ENCODE results near the gene TMIGD2.
"Not testable (repeated sequence)": the region's sequence is repeated elsewhere in the genome, so short reads cannot be mapped to it uniquely, and the experiment has no call there.

TMIGD2 gene

GRCh38 chr19:4338441-4339355 is 36.5 kb upstream of the TMIGD2 start, which contains the start of gene STAP2:
STAP2 (minus strand) TSS chr19:4338827; CDS start chr19:4338753, 74 bp downstream.
- TF ChIP-seq, protein P1, sequence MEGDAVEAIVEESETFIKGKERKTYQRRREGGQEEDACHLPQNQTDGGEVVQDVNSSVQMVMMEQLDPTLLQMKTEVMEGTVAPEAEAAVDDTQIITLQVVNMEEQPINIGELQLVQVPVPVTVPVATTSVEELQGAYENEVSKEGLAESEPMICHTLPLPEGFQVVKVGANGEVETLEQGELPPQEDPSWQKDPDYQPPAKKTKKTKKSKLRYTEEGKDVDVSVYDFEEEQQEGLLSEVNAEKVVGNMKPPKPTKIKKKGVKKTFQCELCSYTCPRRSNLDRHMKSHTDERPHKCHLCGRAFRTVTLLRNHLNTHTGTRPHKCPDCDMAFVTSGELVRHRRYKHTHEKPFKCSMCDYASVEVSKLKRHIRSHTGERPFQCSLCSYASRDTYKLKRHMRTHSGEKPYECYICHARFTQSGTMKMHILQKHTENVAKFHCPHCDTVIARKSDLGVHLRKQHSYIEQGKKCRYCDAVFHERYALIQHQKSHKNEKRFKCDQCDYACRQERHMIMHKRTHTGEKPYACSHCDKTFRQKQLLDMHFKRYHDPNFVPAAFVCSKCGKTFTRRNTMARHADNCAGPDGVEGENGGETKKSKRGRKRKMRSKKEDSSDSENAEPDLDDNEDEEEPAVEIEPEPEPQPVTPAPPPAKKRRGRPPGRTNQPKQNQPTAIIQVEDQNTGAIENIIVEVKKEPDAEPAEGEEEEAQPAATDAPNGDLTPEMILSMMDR (IDR thresholded peaks at IDR 0.05) = no peak
- Histone ChIP-seq H3K27ac (no peak within 1 kb of the TSS), H3K9me3 (no peaks in the 10 kb centered on the region), H3K36me3 (no peaks in the 10 kb centered on the region), H3K27me3 (peaks cover 12% of the 10 kb centered on the region), H3K4me1 (ENCODE audit: control insufficient read depth in 1 of 2, insufficient read depth in 1 of 2, low read depth in 1 of 2, low read length in 1 of 2) (peaks cover 20 to 21% of the 10 kb centered on the region in 2 experiments), H3K4me3 (ENCODE audit: low read depth in 1 of 2, low read length in 1 of 2) (peak within 1 kb of the TSS in 1 of 2 experiments; percentile 41)

DNA sequence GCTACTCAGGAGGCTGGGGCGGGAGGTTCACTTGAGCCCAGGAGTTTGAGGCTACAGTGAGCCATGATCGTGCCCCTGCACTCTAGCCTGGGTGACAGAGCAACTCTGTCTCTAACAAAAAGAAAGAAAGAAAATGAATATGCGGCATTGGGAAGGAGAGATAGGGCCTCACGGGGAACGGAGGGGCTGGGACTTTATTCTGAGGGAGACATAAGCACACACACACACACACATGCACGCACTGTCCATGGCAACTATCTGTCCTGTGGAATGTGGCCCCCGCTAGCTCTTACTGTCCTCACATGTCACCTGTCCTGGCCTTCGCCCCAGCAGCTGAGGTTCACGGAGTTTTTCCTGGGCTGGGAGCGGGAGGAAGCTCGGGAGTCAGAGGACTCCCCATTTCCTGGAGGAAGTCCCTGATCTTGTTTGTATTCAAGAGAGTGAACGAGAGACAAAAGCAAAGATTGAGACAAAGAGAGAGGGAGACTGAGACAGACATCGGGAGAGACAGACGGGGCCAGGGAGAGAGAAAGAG is 35.8 kb upstream of the TMIGD2 start:
- H3K27me3 ChIP-seq = peaks cover 12% of the 10 kb centered on the region
- peak overlapping the region in 1 of 2 experiments; percentile 41 for H3K4me3 ChIP-seq (ENCODE audit: low read depth in 1 of 2, low read length in 1 of 2)
- TF ChIP-seq, protein P1 (IDR thresholded peaks at IDR 0.05) = no peak
- H3K27ac ChIP-seq = no peak overlapping the region
- peaks cover 17 to 18% of the 10 kb centered on the region in 2 experiments for H3K4me1 ChIP-seq (ENCODE audit: control insufficient read depth in 1 of 2, insufficient read depth in 1 of 2, low read depth in 1 of 2, low read length in 1 of 2)
- H3K9me3 ChIP-seq = no peaks in the 10 kb centered on the region
- H3K36me3 ChIP-seq = no peaks in the 10 kb centered on the region

- TF ChIP-seq, protein P1 (IDR thresholded peaks at IDR 0.05) = no peak
- H3K36me3 ChIP-seq = no peaks in the 10 kb centered on the region
- no peaks in the 10 kb centered on the region for H3K9me3 ChIP-seq
- H3K27me3 ChIP-seq = peaks cover 12% of the 10 kb centered on the region
- H3K27ac ChIP-seq = no peak overlapping the region
- no peak overlapping the region for H3K4me3 ChIP-seq (ENCODE audit: low read depth in 1 of 2, low read length in 1 of 2)
- H3K4me1 ChIP-seq (ENCODE audit: control insufficient read depth in 1 of 2, insufficient read depth in 1 of 2, low read depth in 1 of 2, low read length in 1 of 2) = peaks cover 10% of the 10 kb centered on the region in 2 experiments
Measured at GRCh38 chr19:4334929-4335570, 32.9 kb upstream of the TMIGD2 start.

DNA sequence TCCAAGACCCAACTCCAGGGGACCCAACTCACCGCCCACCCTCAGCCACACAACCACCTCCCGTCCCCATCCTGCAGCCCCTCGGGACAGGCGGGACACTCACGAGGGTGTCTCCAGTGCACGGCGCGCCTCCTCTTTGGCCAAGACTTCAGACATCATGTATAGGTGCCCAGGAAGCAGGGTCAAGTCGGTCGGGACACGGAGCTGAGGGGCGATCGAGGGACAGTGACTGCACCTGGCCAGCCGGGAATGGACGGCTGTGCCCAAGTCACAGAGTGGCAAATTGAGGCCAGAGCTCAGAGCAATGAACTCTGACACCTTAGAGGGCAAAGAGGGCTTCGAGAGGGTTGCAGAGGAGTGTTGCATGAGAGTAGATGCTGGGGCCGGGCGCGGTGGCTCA is 27.7 kb upstream of the TMIGD2 start:
- H3K27me3 ChIP-seq = peaks cover 51% of the 10 kb centered on the region
- no peak overlapping the region for H3K4me3 ChIP-seq (ENCODE audit: low read depth in 1 of 2, low read length in 1 of 2)
- H3K36me3 ChIP-seq = no peaks in the 10 kb centered on the region
- no peak overlapping the region for H3K27ac ChIP-seq
- H3K9me3 ChIP-seq = no peaks in the 10 kb centered on the region
- TF ChIP-seq, protein P1 (IDR thresholded peaks at IDR 0.05) = no peak
- peaks cover 10 to 19% of the 10 kb centered on the region in 2 experiments for H3K4me1 ChIP-seq (ENCODE audit: control insufficient read depth in 1 of 2, insufficient read depth in 1 of 2, low read depth in 1 of 2, low read length in 1 of 2)

DNA sequence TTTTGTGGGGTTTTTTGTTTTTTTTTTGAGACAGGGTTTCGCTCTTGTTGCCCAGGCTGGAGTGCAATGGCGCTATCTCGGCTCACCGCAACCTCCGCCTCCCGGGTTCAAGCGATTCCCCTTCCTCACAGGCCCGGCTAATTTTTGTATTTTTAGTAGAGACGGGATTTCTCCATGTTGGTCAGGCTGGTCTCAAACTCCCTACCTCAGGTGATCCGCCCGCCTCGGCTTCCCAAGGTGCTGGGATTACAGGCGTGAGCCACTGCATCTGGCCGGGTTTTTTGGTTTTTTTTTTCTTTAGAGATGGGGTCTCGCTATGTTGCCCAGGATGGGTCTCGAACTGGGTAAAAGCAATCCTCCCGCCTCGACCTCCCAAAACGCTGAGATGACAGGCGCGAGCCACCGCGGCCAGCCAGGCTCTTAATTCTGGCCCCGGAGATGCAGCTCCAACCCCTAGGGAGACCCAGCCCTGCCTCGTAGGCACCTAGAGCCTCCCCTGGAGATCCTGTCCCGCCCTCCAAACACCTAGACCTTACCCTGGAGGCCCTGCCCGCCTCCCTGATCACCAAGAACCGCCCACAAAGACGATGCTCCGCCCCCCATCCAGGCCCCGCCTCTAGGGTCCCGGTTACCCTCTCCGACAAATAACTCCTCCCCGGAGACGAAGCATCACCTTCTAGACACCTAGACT is 26.9 kb upstream of the TMIGD2 start:
- H3K27ac ChIP-seq, H3K36me3 ChIP-seq, H3K9me3 ChIP-seq: not testable (repeated sequence)
- peaks cover 10 to 19% of the 10 kb centered on the region in 2 experiments for H3K4me1 ChIP-seq (ENCODE audit: control insufficient read depth in 1 of 2, insufficient read depth in 1 of 2, low read depth in 1 of 2, low read length in 1 of 2)
- peak overlapping the region; percentile 43 to 56 for H3K4me3 ChIP-seq (ENCODE audit: low read depth in 1 of 2, low read length in 1 of 2)
- peaks cover 54% of the 10 kb centered on the region for H3K27me3 ChIP-seq
